IMR-90 (cell line): Measurements from ENCODE around the gene PSMG1. TPM values are rescaled to one million over a fixed set of nuclear protein-coding genes. Genes with fewer than 3 reads are reported as not detected.

Source experiments
- ATAC-seq: fragments of 200-7000 bp; cut with Tn5 transposase; 2 replicates; pipeline ENCODE4 v1.9.1; 2020; ENCODE audit warnings: low read depth, mild to moderate bottlenecking, moderate library complexity
- BruUV-seq: library from RNA; stranded (reverse); fragments of 400-500 nt; replicated peaks from 2 replicates; lab custom pipeline; 2021; lab: Mats Ljungman, UMichigan
- CTCF ChIA-PET: fragments of 300-600 bp; formaldehyde crosslinking; extraction: SDS; loops from one replicate; lab custom pipeline; 2021; ENCODE audit warnings: antibody characterized with exemption; lab: Yijun Ruan, JAX
- POLR2A ChIA-PET: fragments of 300-600 bp; sonication (Branson Sonifier 250); formaldehyde crosslinking; loops from one replicate; lab custom pipeline; 2022; ENCODE audit warnings: antibody characterized with exemption; ENCODE audit not compliant: unreplicated experiment; lab: Charles Lee
- DNase-seq: peaks from one replicate; pipeline ENCODE4 v3.0.0; 2013
- H2AFZ ChIP-seq: replicated peaks from 2 replicates; pipeline ENCODE3; 2013; ENCODE audit warnings: low read length, mild to moderate bottlenecking; ENCODE audit not compliant: poor library complexity
- H2AK5ac ChIP-seq: 2 replicates; pipeline ENCODE4 v1.6.1; 2013; ENCODE audit warnings: low read depth, low read length, inconsistent platforms
- H2AK9ac ChIP-seq: replicated peaks from 2 replicates; pipeline ENCODE3; 2013; ENCODE audit warnings: mild to moderate bottlenecking, low read depth, low read length, moderate library complexity; ENCODE audit not compliant: poor library complexity
- H2BK120ac ChIP-seq: 2 replicates; pipeline ENCODE4 v1.6.1; 2013; ENCODE audit warnings: low read depth, low read length, inconsistent platforms
- H2BK15ac ChIP-seq: 3 replicates; pipeline ENCODE4 v1.6.1; 2013; ENCODE audit warnings: low read depth, low read length, inconsistent platforms
- H2BK20ac ChIP-seq: 2 replicates; pipeline ENCODE4 v1.6.1; 2013; ENCODE audit warnings: low read depth, mild to moderate bottlenecking, inconsistent platforms, low read length, moderate library complexity
- H2BK5ac ChIP-seq: 2 replicates; pipeline ENCODE4 v1.6.1; 2013; ENCODE audit warnings: mild to moderate bottlenecking, low read depth, low read length, inconsistent platforms; ENCODE audit not compliant: poor library complexity, severe bottlenecking
- H3K14ac ChIP-seq: replicated peaks from 2 replicates; pipeline ENCODE4 v1.6.1; 2013; ENCODE audit warnings: low read depth, low read length, inconsistent platforms
- H3K18ac ChIP-seq: 2 replicates; pipeline ENCODE4 v1.6.1; 2013; ENCODE audit warnings: low read depth, low read length, control low read depth
- H3K23ac ChIP-seq: 2 replicates; pipeline ENCODE4 v1.6.1; 2013; ENCODE audit warnings: low read depth, low read length, inconsistent platforms
- H3K27ac ChIP-seq: 2 replicates; pipeline ENCODE4 v1.5.1; 2013; ENCODE audit warnings: mild to moderate bottlenecking, control low read depth, low read length; ENCODE audit not compliant: insufficient read depth
- H3K27me3 ChIP-seq: 2 replicates; pipeline ENCODE4 v1.6.1; 2013; ENCODE audit warnings: low read length; ENCODE audit not compliant: control insufficient read depth, insufficient read depth
- H3K36me3 ChIP-seq: 2 replicates; pipeline ENCODE4 v1.6.1; 2013; ENCODE audit warnings: low read length, mixed read lengths; ENCODE audit not compliant: control insufficient read depth, insufficient read depth
- H3K4ac ChIP-seq: 2 replicates; pipeline ENCODE4 v1.6.1; 2013; ENCODE audit warnings: low read depth, low read length, inconsistent platforms
- H3K4me1 ChIP-seq: 2 replicates; pipeline ENCODE4 v1.6.1; 2013; ENCODE audit warnings: low read length, mixed read lengths; ENCODE audit not compliant: control insufficient read depth, insufficient read depth
- H3K4me2 ChIP-seq: 2 replicates; pipeline ENCODE4 v1.6.1; 2013; ENCODE audit warnings: low read depth, mild to moderate bottlenecking, control low read depth, low read length, moderate library complexity
- H3K4me3 ChIP-seq: 2 replicates; pipeline ENCODE4 v1.5.1; 2013; ENCODE audit warnings: low read depth, mild to moderate bottlenecking, control low read depth, low read length, moderate library complexity; ENCODE audit not compliant: insufficient read depth
- H3K56ac ChIP-seq: 2 replicates; pipeline ENCODE4 v1.6.1; 2013; ENCODE audit warnings: low read length, inconsistent platforms; ENCODE audit not compliant: insufficient read depth; ENCODE audit errors: extremely low read depth
- H3K79me1 ChIP-seq, 2 experiments: 2 replicates each; pipeline ENCODE4 v1.6.1; 2013; ENCODE audit warnings: low read length in 2 of 2, inconsistent platforms in 1 of 2, low read depth in 1 of 2
- H3K9ac ChIP-seq: 2 replicates; pipeline ENCODE4 v1.6.1; 2013; ENCODE audit warnings: low read depth, low read length, control low read depth
- H3K9me1 ChIP-seq: 2 replicates; pipeline ENCODE4 v1.6.1; 2013; ENCODE audit warnings: low read length, inconsistent platforms; ENCODE audit not compliant: insufficient read depth
- H3K9me3 ChIP-seq: 2 replicates; pipeline ENCODE4 v1.6.1; 2013; ENCODE audit warnings: low read length; ENCODE audit not compliant: control insufficient read depth, insufficient read depth
- H4K20me1 ChIP-seq: 2 replicates; pipeline ENCODE4 v1.6.1; 2013; ENCODE audit warnings: low read length, inconsistent platforms; ENCODE audit not compliant: insufficient read depth
- H4K5ac ChIP-seq: 2 replicates; pipeline ENCODE4 v1.6.1; 2013; ENCODE audit warnings: mild to moderate bottlenecking, low read depth, low read length, control low read depth
- H4K8ac ChIP-seq, 2 experiments: 2 replicates each; pipeline ENCODE4 v1.6.1; 2013; ENCODE audit warnings: low read depth in 2 of 2, low read length in 2 of 2, control low read depth in 1 of 2, inconsistent platforms in 1 of 2
- H4K91ac ChIP-seq: 2 replicates; pipeline ENCODE4 v1.6.1; 2013; ENCODE audit warnings: low read depth, low read length, inconsistent platforms; ENCODE audit not compliant: insufficient read depth
- BHLHE40 ChIP-seq: fragments of 150-350 bp; IDR thresholded peaks from 2 replicates; pipeline ENCODE4 v1.6.1; 2016; ENCODE audit warnings: mild to moderate bottlenecking, low read depth, low read length
- CEBPB ChIP-seq: IDR thresholded peaks from 2 replicates; pipeline ENCODE4 v1.6.1; 2012; ENCODE audit warnings: low read depth, low read length, improper control_type of control experiment
- CHD1 ChIP-seq: IDR thresholded peaks from 2 replicates; pipeline ENCODE4 v1.6.1; 2012; ENCODE audit warnings: low read depth, low read length, improper control_type of control experiment
- FOS ChIP-seq: fragments of 150-350 bp; IDR thresholded peaks from 2 replicates; pipeline ENCODE4 v1.6.1; 2016; ENCODE audit warnings: low read depth, low read length
- MAZ ChIP-seq: IDR thresholded peaks from 2 replicates; pipeline ENCODE4 v1.6.1; 2012; ENCODE audit warnings: low read depth, mild to moderate bottlenecking, low read length, improper control_type of control experiment, moderate library complexity, borderline replicate concordance
- NFE2L2 ChIP-seq: fragments of 150-350 bp; IDR thresholded peaks from 2 replicates; pipeline ENCODE4 v1.6.1; 2016; ENCODE audit warnings: low read depth, mild to moderate bottlenecking, low read length
- RAD21 ChIP-seq: IDR thresholded peaks from 2 replicates; pipeline ENCODE4 v1.6.1; 2012; ENCODE audit warnings: low read length, improper control_type of control experiment
- WGBS, 2 experiments: methylation state at CpG; one replicate each; pipeline versions ENCODE4 v1.1.5 to v1.1.7; 2013; ENCODE audit warnings: missing lambda C conversion rate in 2 of 2; ENCODE audit not compliant: insufficient read length in 1 of 2; ENCODE audit errors: extremely low coverage in 2 of 2; 5-methylcytosine and 5-hydroxymethylcytosine counted together
- dilution Hi-C: fragments of 300-500 bp; cut with HindIII; formaldehyde crosslinking; loops from one replicate; pipeline ENCODE4 v1.14.3; 2018; ENCODE audit warnings: low sequenced_read_pairs; ENCODE audit not compliant: unreplicated experiment
- in situ Hi-C: fragments of 300-500 bp; cut with MboI; formaldehyde crosslinking; loops from 3 replicates; pipeline ENCODE4 v1.14.3; 2019; ENCODE audit warnings: low sequenced_read_pairs, inconsistent platforms, mixed read lengths
- intact Hi-C: fragments of 100-400 bp; cut with micrococcal nuclease; formaldehyde crosslinking; loops from 2 replicates; pipeline ENCODE4 v1.10.0; 2022
- polyA plus RNA-seq, 3 experiments: library from polyadenylated mRNA; depleted of rRNA; stranded (reverse); fragments of >200 nt; gene quantifications; 2 replicates each; pipeline ENCODE4 v1.2.3, GENCODE V29; 2012; ENCODE audit warnings: low replicate concordance in 1 of 3
- total RNA-seq: library from RNA; depleted of rRNA; stranded (reverse); fragments of >200 nt; gene quantifications from 2 replicates; pipeline ENCODE4 v1.2.3, GENCODE V29; 2012
- TF ChIP-seq, protein P1 (sequence below): conservative IDR thresholded peaks from 2 replicates; pipeline ENCODE4 v1.5.1; 2012; ENCODE audit warnings: mild to moderate bottlenecking, low read depth, low read length, improper control_type of control experiment
- TF ChIP-seq, protein P2 (sequence below): fragments of 150-350 bp; IDR thresholded peaks from 2 replicates; pipeline ENCODE4 v1.6.1; 2016; ENCODE audit warnings: low read depth, mild to moderate bottlenecking, low read length, moderate library complexity, borderline replicate concordance

The PSMG1 gene
- total and polyA plus RNA-seq, 2 of the 4 experiments (the other 2 are of a cell fraction): 37.8 to 45.4 TPM

DNA sequence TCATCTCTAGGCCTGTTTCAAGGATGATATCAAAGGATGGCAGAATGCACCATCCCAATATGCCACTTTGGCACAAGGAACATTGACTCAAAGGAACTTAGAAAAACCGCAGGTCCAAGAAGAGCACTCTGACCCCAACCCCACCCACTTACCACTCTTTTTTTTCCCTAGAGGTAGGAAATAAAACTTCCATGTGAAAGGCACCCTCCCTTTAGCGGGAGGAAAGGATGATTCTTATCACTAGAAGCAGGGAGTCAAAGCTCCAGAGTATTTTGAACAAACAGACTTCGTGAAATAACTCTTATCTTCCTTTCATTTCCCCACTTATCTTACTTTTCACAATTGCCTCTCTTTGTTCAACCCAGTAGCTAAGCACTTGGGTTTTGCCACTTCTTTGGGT is 22.2 kb downstream of the PSMG1 start:
- ATAC-seq: no peak

More for the DNA sequence above, 22.2 kb downstream of the PSMG1 start:
- H2BK120ac ChIP-seq: no peak overlapping the region
- no peaks in the 10 kb centered on the region for H4K20me1 ChIP-seq
- no peak overlapping the region for H2BK20ac ChIP-seq
- no peak overlapping the region for H2BK15ac ChIP-seq
- H3K4me2 ChIP-seq: no peak overlapping the region
- WGBS, 2 experiments: 20% methylated on average over 1 of the region's 3 CpGs; no CpG with 5 or more reads in 1 of the 2 experiments
- H3K4ac ChIP-seq: no peak overlapping the region
- in situ Hi-C loops (loop anchor here (25.0 kb wide), 1 partner anchor 774 kb away; no protein-coding TSS in a partner anchor), intact Hi-C loops (no loop called here), dilution Hi-C loops (no loop called here)
- no peak overlapping the region for H2AK5ac ChIP-seq
- no peaks in the 10 kb centered on the region for H3K36me3 ChIP-seq
- H2AK9ac ChIP-seq: no peak overlapping the region
- no peak overlapping the region for H3K27ac ChIP-seq
- H3K79me1 ChIP-seq: no peaks in the 10 kb centered on the region
- no peak overlapping the region for H3K14ac ChIP-seq
- H3K56ac ChIP-seq: no peak overlapping the region
- H2BK5ac ChIP-seq: no peak overlapping the region
- H2AFZ ChIP-seq: no peak overlapping the region
- no peak overlapping the region for H4K5ac ChIP-seq
- no peak overlapping the region for H4K8ac ChIP-seq
- no peak overlapping the region for H3K23ac ChIP-seq
- ChIA-PET CTCF (no interaction called here), POLR2A (no interaction called here)
- peaks cover 8% of the 10 kb centered on the region for H3K27me3 ChIP-seq
- no peak overlapping the region for H3K4me3 ChIP-seq
- no peak overlapping the region for H4K91ac ChIP-seq
- H3K18ac ChIP-seq: no peak overlapping the region
- DNase-seq: no peak
- no peaks in the 10 kb centered on the region for H3K9me1 ChIP-seq
- BruUV-seq: no TSS peak
- H3K9me3 ChIP-seq: peaks cover 19% of the 10 kb centered on the region
- no peak for TF ChIP-seq RAD21
- no peak for TF ChIP-seq NFE2L2
- no peak for TF ChIP-seq CEBPB
- TF ChIP-seq FOS: no peak
- TF ChIP-seq, protein P1, sequence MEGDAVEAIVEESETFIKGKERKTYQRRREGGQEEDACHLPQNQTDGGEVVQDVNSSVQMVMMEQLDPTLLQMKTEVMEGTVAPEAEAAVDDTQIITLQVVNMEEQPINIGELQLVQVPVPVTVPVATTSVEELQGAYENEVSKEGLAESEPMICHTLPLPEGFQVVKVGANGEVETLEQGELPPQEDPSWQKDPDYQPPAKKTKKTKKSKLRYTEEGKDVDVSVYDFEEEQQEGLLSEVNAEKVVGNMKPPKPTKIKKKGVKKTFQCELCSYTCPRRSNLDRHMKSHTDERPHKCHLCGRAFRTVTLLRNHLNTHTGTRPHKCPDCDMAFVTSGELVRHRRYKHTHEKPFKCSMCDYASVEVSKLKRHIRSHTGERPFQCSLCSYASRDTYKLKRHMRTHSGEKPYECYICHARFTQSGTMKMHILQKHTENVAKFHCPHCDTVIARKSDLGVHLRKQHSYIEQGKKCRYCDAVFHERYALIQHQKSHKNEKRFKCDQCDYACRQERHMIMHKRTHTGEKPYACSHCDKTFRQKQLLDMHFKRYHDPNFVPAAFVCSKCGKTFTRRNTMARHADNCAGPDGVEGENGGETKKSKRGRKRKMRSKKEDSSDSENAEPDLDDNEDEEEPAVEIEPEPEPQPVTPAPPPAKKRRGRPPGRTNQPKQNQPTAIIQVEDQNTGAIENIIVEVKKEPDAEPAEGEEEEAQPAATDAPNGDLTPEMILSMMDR: no peak
- TF ChIP-seq, protein P2, sequence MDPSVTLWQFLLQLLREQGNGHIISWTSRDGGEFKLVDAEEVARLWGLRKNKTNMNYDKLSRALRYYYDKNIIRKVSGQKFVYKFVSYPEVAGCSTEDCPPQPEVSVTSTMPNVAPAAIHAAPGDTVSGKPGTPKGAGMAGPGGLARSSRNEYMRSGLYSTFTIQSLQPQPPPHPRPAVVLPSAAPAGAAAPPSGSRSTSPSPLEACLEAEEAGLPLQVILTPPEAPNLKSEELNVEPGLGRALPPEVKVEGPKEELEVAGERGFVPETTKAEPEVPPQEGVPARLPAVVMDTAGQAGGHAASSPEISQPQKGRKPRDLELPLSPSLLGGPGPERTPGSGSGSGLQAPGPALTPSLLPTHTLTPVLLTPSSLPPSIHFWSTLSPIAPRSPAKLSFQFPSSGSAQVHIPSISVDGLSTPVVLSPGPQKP: no peak
- TF ChIP-seq CHD1: no peak
- TF ChIP-seq MAZ: no peak
- TF ChIP-seq BHLHE40: no peak
- no peak overlapping the region for H3K9ac ChIP-seq
- no peaks in the 10 kb centered on the region; the same call in 1 of the 2 replicates for H3K4me1 ChIP-seq
